Neural progenitor cell (in vitro differentiated cells): ENCODE data around the gene IRS2.

Experiments
- EZH2 ChIP-seq: fragments of 200-600 bp; sonication (generic); IDR thresholded peaks from 2 replicates; pipeline ENCODE4 v1.6.1; 2017; ENCODE audit warnings: antibody characterized with exemption, mild to moderate bottlenecking, moderate library complexity
- TF ChIP-seq, protein P1 (sequence below): fragments of 200-600 bp; sonication (generic); IDR thresholded peaks from 2 replicates; pipeline ENCODE4 v1.5.1; 2017; ENCODE audit warnings: antibody characterized with exemption, mild to moderate bottlenecking

DNA sequence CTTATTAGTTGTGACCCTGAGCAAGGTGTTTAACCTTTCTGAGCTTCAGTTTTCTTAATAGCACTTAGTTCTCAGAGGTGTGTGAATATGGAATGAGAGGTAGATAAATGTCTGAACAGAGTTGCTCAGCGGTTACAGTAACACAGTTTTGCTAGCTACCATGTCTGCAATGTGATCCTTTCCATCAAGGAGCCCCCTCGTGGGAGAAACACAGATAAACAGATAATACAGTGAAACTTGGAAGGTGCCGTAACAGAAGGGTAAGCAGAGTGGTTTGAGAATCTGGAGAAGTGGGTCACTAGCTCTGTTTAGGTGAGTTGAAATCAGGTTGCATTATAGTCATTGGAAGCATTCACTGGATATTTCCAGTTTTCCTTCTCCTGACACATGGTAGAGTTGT is 38.9 kb downstream of the IRS2 start:
- TF ChIP-seq EZH2 = no peak
- TF ChIP-seq, protein P1, sequence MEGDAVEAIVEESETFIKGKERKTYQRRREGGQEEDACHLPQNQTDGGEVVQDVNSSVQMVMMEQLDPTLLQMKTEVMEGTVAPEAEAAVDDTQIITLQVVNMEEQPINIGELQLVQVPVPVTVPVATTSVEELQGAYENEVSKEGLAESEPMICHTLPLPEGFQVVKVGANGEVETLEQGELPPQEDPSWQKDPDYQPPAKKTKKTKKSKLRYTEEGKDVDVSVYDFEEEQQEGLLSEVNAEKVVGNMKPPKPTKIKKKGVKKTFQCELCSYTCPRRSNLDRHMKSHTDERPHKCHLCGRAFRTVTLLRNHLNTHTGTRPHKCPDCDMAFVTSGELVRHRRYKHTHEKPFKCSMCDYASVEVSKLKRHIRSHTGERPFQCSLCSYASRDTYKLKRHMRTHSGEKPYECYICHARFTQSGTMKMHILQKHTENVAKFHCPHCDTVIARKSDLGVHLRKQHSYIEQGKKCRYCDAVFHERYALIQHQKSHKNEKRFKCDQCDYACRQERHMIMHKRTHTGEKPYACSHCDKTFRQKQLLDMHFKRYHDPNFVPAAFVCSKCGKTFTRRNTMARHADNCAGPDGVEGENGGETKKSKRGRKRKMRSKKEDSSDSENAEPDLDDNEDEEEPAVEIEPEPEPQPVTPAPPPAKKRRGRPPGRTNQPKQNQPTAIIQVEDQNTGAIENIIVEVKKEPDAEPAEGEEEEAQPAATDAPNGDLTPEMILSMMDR = no peak
